Measurements from ENCODE around the gene CCDC152.

DNA sequence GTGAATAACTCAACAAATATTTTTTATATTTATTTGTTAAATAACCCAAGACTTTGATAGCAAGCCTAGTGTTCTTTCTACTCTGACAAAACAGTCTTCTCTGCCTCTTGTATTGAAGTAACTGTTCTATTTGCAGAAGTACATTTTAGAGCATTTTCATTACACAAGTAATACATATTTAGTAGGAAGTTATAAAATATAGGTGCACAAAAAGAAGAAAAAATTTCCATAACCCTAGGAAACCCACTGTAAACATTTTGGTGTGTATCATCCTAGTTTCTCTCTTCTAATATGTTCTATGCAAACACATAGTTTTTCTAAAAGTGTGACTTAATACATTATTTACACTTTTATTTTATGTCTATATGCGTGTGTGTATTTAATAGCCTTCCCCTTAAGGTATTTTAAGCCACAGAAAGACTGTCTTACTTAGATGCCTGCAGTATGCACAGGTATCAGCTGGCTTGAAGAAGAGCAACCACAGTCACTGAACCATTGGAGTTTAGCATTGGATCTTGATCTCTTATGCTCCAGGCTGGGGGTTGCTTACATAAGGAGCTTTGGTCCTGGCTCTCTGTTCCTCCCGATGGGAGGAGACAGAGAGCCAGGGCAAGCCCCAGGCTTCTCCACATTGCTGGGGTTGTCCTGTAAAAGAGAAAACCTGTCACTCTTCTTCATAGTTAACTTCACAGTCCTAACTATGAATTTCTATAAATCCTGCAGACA is 51.3 kb downstream of the CCDC152 start:
- TF ChIP-seq, protein P1, sequence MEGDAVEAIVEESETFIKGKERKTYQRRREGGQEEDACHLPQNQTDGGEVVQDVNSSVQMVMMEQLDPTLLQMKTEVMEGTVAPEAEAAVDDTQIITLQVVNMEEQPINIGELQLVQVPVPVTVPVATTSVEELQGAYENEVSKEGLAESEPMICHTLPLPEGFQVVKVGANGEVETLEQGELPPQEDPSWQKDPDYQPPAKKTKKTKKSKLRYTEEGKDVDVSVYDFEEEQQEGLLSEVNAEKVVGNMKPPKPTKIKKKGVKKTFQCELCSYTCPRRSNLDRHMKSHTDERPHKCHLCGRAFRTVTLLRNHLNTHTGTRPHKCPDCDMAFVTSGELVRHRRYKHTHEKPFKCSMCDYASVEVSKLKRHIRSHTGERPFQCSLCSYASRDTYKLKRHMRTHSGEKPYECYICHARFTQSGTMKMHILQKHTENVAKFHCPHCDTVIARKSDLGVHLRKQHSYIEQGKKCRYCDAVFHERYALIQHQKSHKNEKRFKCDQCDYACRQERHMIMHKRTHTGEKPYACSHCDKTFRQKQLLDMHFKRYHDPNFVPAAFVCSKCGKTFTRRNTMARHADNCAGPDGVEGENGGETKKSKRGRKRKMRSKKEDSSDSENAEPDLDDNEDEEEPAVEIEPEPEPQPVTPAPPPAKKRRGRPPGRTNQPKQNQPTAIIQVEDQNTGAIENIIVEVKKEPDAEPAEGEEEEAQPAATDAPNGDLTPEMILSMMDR (IDR thresholded peaks at IDR 0.05; ENCODE audit: low read length): no peak
- no peak for TF ChIP-seq EZH2 (IDR thresholded peaks at IDR 0.05; ENCODE audit: borderline replicate concordance, low read length)
